NCI-H1417 treated with DMSO at 0.1 percent for 48 hours (cell line): Measurements from ENCODE around the gene NDUFS7.

Experiments
- DNase-seq: peaks from one replicate; lab custom pipeline; 2025; lab: John Stamatoyannopoulos, UW

NDUFS7 gene

GRCh38 chr19:1364070-1364704, 19.5 kb upstream of the NDUFS7 start:
- DNase-seq = no peak

- no peak for DNase-seq
Observed at GRCh38 chr19:1365319-1366269, 18.1 kb upstream of the NDUFS7 start.

GRCh38 chr19:1366296-1366695, 17.4 kb upstream of the NDUFS7 start:
- no peak for DNase-seq

- DNase-seq = no peak
Observed at GRCh38 chr19:1366899-1367870, 16.5 kb upstream of the NDUFS7 start.

- no peak for DNase-seq
Observed at GRCh38 chr19:1369214-1369805, 14.4 kb upstream of the NDUFS7 start.

- no peak for DNase-seq
Observed at GRCh38 chr19:1370579-1371361, 12.9 kb upstream of the NDUFS7 start.

GRCh38 chr19:1373042-1373533, 10.6 kb upstream of the NDUFS7 start:
- no peak for DNase-seq

GRCh38 chr19:1373534-1374249, 10.0 kb upstream of the NDUFS7 start:
- DNase-seq = no peak

- no peak for DNase-seq
Observed at GRCh38 chr19:1374250-1374577, 9.5 kb upstream of the NDUFS7 start.

GRCh38 chr19:1376415-1376805, 7.3 kb upstream of the NDUFS7 start:
- no peak for DNase-seq

GRCh38 chr19:1377176-1377964, 6.3 kb upstream of the NDUFS7 start:
- DNase-seq = no peak

GRCh38 chr19:1377965-1378785, 5.5 kb upstream of the NDUFS7 start:
- no peak for DNase-seq

GRCh38 chr19:1379126-1379905, 4.4 kb upstream of the NDUFS7 start:
- no peak for DNase-seq

GRCh38 chr19:1379961-1380489, 3.7 kb upstream of the NDUFS7 start:
- no peak for DNase-seq

- DNase-seq = no peak
Observed at GRCh38 chr19:1382250-1382649, 1.5 kb upstream of the NDUFS7 start.

GRCh38 chr19:1383017-1383311, 743 bp upstream of the NDUFS7 start:
- no peak for DNase-seq

- no peak for DNase-seq
Observed at GRCh38 chr19:1384085-1384462, 367 bp downstream of the NDUFS7 start.
